Caco-2 (cell line): ENCODE data around the gene NKD2. TPM values are rescaled to one million over a fixed set of nuclear protein-coding genes. Genes with fewer than 3 reads are reported as not detected.

Source experiments
- BruUV-seq: library from RNA; stranded (reverse); fragments of 400-500 nt; replicated peaks from 2 replicates; lab custom pipeline; 2021; lab: Mats Ljungman, UMichigan
- CTCF ChIA-PET: fragments of 300-600 bp; sonication (Branson Sonifier 250); formaldehyde crosslinking; loops from one replicate; lab custom pipeline; 2022; ENCODE audit warnings: antibody characterized with exemption; lab: Charles Lee
- POLR2A ChIA-PET: fragments of 300-600 bp; sonication (Branson Sonifier 250); formaldehyde crosslinking; loops from one replicate; lab custom pipeline; 2022; ENCODE audit warnings: antibody characterized with exemption; lab: Charles Lee
- DNase-seq, 2 experiments: peaks; one replicate each; pipeline versions ENCODE4 v3.0.0 to v3.0.0-alpha.2; 2020 to 2022
- H3K27me3 ChIP-seq: replicated peaks from 2 replicates; pipeline ENCODE4 v1.6.0; 2011; ENCODE audit warnings: low read length; ENCODE audit not compliant: control insufficient read depth, insufficient read depth
- H3K36me3 ChIP-seq: 2 replicates; pipeline ENCODE4 v1.5.1; 2011; ENCODE audit warnings: low read length; ENCODE audit not compliant: control insufficient read depth, insufficient read depth
- H3K4me1 ChIP-seq: fragments of 250-450 bp; sonication (Bioruptor Pico); 2 replicates; pipeline ENCODE4 v1.5.1; 2020; ENCODE audit warnings: mild to moderate bottlenecking
- H3K4me3 ChIP-seq: 2 replicates; pipeline ENCODE4 v1.5.1; 2011; ENCODE audit warnings: low read depth, mild to moderate bottlenecking, control low read depth, low read length
- H3K9me3 ChIP-seq: fragments of 250-450 bp; sonication (Bioruptor Pico); 2 replicates; pipeline ENCODE4 v1.5.1; 2020; ENCODE audit warnings: mild to moderate bottlenecking, moderate library complexity
- H3K27ac Mint-ChIP-seq: one replicate; pipeline ENCODE4 v1.8.0; 2022; ENCODE audit warnings: mixed read lengths; ENCODE audit not compliant: unreplicated experiment
- H3K27me3 Mint-ChIP-seq: one replicate; pipeline ENCODE4 v1.8.0; 2022; ENCODE audit warnings: mixed read lengths; ENCODE audit not compliant: insufficient read depth, unreplicated experiment
- H3K36me3 Mint-ChIP-seq: one replicate; pipeline ENCODE4 v1.8.0; 2022; ENCODE audit warnings: mild to moderate bottlenecking, mixed read lengths; ENCODE audit not compliant: insufficient read depth, unreplicated experiment
- H3K4me1 Mint-ChIP-seq: one replicate; pipeline ENCODE4 v1.8.0; 2022; ENCODE audit warnings: low read depth, mixed read lengths; ENCODE audit not compliant: unreplicated experiment
- H3K4me3 Mint-ChIP-seq: one replicate; pipeline ENCODE4 v1.8.0; 2022; ENCODE audit warnings: mild to moderate bottlenecking, moderate library complexity, mixed read lengths; ENCODE audit not compliant: unreplicated experiment
- H3K9me3 Mint-ChIP-seq: one replicate; pipeline ENCODE4 v1.8.0; 2022; ENCODE audit warnings: mixed read lengths; ENCODE audit not compliant: unreplicated experiment
- CTCF ChIP-seq, 2 experiments: fragments of 200-600 bp in 1 of 2; IDR thresholded peaks; 1 replicate in 1 of 2; 2 replicates in 1 of 2; pipeline versions ENCODE4 v1.5.1 to v1.8.0; 2011 to 2022; ENCODE audit warnings: antibody characterized with exemption in 1 of 2, control low read depth in 1 of 2, inconsistent platforms in 1 of 2, low read depth in 1 of 2, low read length in 1 of 2, mild to moderate bottlenecking in 1 of 2, moderate library complexity in 1 of 2; ENCODE audit not compliant: insufficient read depth in 1 of 2, severe bottlenecking in 1 of 2, unreplicated experiment in 1 of 2
- intact Hi-C: fragments of 100-400 bp; cut with micrococcal nuclease; formaldehyde crosslinking; loops from one replicate; pipeline ENCODE4 v1.10.0; 2022; ENCODE audit not compliant: unreplicated experiment
- total RNA-seq: library from RNA; stranded (reverse); gene quantifications from 2 replicates; pipeline ENCODE4 v1.2.3, GENCODE V29; 2022

NKD2 gene
- total RNA-seq, 1 experiment from 2014 or later, result 17.7 TPM

DNA sequence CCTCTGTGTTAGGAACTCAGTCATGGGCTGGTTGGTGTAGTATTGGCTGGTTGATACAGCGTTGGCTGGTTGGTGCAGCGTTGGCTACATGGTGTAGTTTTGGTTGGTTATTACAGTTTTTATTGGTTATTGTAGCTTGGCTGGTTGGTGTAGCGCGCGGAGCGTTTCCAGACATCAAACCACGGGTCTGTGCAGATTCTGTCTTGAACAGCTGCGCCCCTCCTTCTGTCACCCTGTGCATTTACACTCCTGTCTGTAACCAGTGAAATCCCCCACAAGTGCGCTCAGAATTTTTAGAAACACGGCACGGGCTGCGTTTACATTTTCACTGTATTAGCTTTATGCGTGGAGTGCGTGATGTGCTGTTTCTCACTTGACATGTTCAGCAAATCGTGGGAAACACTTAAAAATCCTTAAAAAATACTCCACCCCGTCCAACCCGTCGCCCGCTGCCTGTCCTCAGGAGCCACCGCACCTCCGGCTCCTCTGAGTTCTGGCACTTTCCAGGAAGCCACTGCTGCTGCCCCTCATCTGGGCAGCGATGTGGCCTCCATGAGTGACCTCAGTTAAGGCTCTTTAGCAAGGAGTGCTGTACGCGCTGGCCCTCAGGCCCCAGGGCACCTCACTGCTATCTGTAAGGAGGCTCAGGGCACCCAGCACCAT, 20.8 kb downstream of the NKD2 start:
- Histone ChIP-seq H3K4me1 (no peaks in the 10 kb centered on the region), H3K27me3 (no peaks in the 10 kb centered on the region), H3K36me3 (no peaks in the 10 kb centered on the region), H3K9me3 (no peaks in the 10 kb centered on the region), H3K4me3 (no peak overlapping the region)
- BruUV-seq, result no TSS peak
- Mint-ChIP-seq H3K4me1 (no peaks in the 10 kb centered on the region), H3K4me3 (no peak overlapping the region), H3K9me3 (no peaks in the 10 kb centered on the region), H3K27ac (no peak overlapping the region), H3K36me3 (no peaks in the 10 kb centered on the region), H3K27me3 (no peaks in the 10 kb centered on the region)
- intact Hi-C loops, result no loop called here
- POLR2A ChIA-PET, result no interaction called here
- no peak for DNase-seq
- TF ChIP-seq CTCF (IDR thresholded peaks at IDR 0.05; ENCODE audit: insufficient read depth in 1 of 2, low read depth in 1 of 2, low read length in 1 of 2, severe bottlenecking in 1 of 2, unreplicated experiment in 1 of 2), result no peak
- CTCF ChIA-PET, result no interaction called here

DNA sequence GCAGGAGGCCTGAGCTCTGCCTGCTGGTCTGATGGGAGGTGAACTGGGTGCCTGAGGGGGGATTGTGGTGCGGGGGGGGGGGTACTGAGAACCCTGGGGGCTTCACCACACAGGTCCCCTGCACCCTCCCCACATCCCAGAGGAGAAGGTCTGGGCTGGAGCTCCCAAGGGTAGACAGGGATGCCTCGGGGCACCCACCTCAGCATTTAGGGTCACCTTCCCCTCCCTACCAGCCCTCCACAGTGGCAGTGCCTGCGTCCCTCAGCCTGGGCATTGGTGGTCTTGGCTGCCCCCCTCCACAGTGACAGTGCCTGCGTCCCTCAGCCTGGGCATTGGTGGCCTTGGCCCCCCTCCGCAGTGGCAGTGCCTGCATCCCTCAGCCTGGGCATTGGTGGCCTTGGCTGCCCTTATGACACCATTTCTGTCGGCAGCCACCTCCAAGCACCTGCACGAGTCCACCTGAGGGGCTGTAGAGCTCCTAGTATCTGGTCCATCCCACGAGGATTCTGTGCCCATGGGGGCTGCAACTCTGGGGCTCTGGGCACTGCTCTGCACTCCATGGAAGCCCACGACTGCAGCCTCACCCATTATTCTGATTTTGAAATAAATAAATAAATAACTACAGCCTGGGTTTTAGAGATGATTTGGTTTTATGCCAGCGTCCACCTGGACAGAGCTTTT, 21.5 kb downstream of the NKD2 start:
- H3K4me3 Mint-ChIP-seq, result no peak overlapping the region
- no peaks in the 10 kb centered on the region for H3K9me3 Mint-ChIP-seq
- CTCF ChIA-PET, result no interaction called here
- no peaks in the 10 kb centered on the region for H3K4me1 Mint-ChIP-seq
- DNase-seq, result no peak
- BruUV-seq, result no TSS peak
- Histone ChIP-seq H3K4me3 (no peak overlapping the region), H3K36me3 (no peaks in the 10 kb centered on the region), H3K27me3 (no peaks in the 10 kb centered on the region), H3K4me1 (no peaks in the 10 kb centered on the region), H3K9me3 (no peaks in the 10 kb centered on the region)
- no peak for TF ChIP-seq CTCF (IDR thresholded peaks at IDR 0.05; ENCODE audit: insufficient read depth in 1 of 2, low read depth in 1 of 2, low read length in 1 of 2, severe bottlenecking in 1 of 2, unreplicated experiment in 1 of 2)
- no peak overlapping the region for H3K27ac Mint-ChIP-seq
- POLR2A ChIA-PET, result no interaction called here
- H3K36me3 Mint-ChIP-seq, result no peaks in the 10 kb centered on the region
- intact Hi-C loops, result no loop called here
- no peaks in the 10 kb centered on the region for H3K27me3 Mint-ChIP-seq

- no peaks in the 10 kb centered on the region for H3K4me1 ChIP-seq
- Mint-ChIP-seq H3K4me1 (no peaks in the 10 kb centered on the region), H3K27me3 (no peaks in the 10 kb centered on the region), H3K4me3 (no peak overlapping the region), H3K9me3 (no peaks in the 10 kb centered on the region), H3K36me3 (no peaks in the 10 kb centered on the region), H3K27ac (no peak overlapping the region)
- no TSS peak for BruUV-seq
- POLR2A ChIA-PET, result no interaction called here
- H3K27me3 ChIP-seq, result no peaks in the 10 kb centered on the region
- intact Hi-C loops, result no loop called here
- no peaks in the 10 kb centered on the region for H3K9me3 ChIP-seq
- no peaks in the 10 kb centered on the region for H3K36me3 ChIP-seq
- no peak for DNase-seq
- CTCF ChIA-PET, result no interaction called here
- no peak overlapping the region for H3K4me3 ChIP-seq
- TF ChIP-seq CTCF (IDR thresholded peaks at IDR 0.05; ENCODE audit: insufficient read depth in 1 of 2, low read depth in 1 of 2, low read length in 1 of 2, severe bottlenecking in 1 of 2, unreplicated experiment in 1 of 2), result no peak
Observed at GRCh38 chr5:1030801-1031271, 22.2 kb downstream of the NKD2 start.
